Pancreas (tissue), 10 donors: ENCODE results near the gene TRIM42. TPM values are rescaled to one million over a fixed set of nuclear protein-coding genes. Genes with fewer than 3 reads are reported as not detected.

ENCODE experiments used
- ATAC-seq, 4 donors: fragments of 200-7000 bp; cut with Tn5 transposase; one replicate each; pipeline versions ENCODE4 v1.8.0 to v1.9.1; 2020; ENCODE audit warnings: mild to moderate bottlenecking in 4 of 4, moderate library complexity in 4 of 4
- DNase-seq, 6 donors: peaks; one replicate each; pipeline ENCODE4 v3.0.0-alpha.2; 2020
- FAIRE-seq: peaks from 2 replicates; lab custom pipeline; 2012; peaks lifted over from hg19 to GRCh38; lab: Jason Lieb, UNC
- H3K27ac ChIP-seq, 4 donors: fragments of 200-600 bp; sonication (generic); 1 replicate in 3 of 4; 2 replicates in 1 of 4; pipeline versions ENCODE4 v1.5.0 to v1.8.0; 2020
- H3K27me3 ChIP-seq, 4 donors: fragments of 200-600 bp; one replicate each; pipeline ENCODE4 v1.8.0; 2021
- H3K36me3 ChIP-seq, 3 donors: fragments of 200-600 bp; sonication (generic) in 1 of 3; one replicate each; pipeline versions ENCODE4 v1.5.0 to v1.8.0; 2020 to 2021
- H3K4me1 ChIP-seq, 3 donors: fragments of 200-600 bp; one replicate each; pipeline ENCODE4 v1.8.0; 2021
- H3K4me3 ChIP-seq, 4 donors: fragments of 200-600 bp; sonication (generic) in 2 of 4; one replicate each; pipeline versions ENCODE4 v1.5.0 to v1.8.0; 2020 to 2021
- H3K9me3 ChIP-seq, 4 donors: fragments of 200-600 bp; one replicate each; pipeline ENCODE4 v1.8.0; 2021
- CTCF ChIP-seq, 4 donors: fragments of 200-600 bp; sonication (generic) in 3 of 4; IDR thresholded peaks; one replicate each; pipeline versions ENCODE4 v1.5.0 to v1.8.0; 2021; ENCODE audit warnings: antibody characterized with exemption in 4 of 4
- WGBS, 2 donors: extraction: QIAGEN DNeasy Blood & Tissue Kit; methylation state at CpG; one replicate each; pipeline ENCODE4 v1.1.7; 2013; 5-methylcytosine and 5-hydroxymethylcytosine counted together
- intact Hi-C, 3 donors: fragments of 100-400 bp; cut with DNase I; formaldehyde crosslinking; loops; one replicate each; pipeline versions ENCODE4 v1.11.1 to v1.14.2; 2022
- polyA plus RNA-seq, 2 donors: library from polyadenylated mRNA; stranded (reverse); fragments of 200-250 nt; gene quantifications; one replicate each; pipeline ENCODE4 v1.2.3, GENCODE V29; 2013
- total RNA-seq, 6 donors: library from RNA; stranded (reverse); fragmentation: NEBNext Ultra II Directional in 4 of 6; extraction: Animal tissue kit (Norgen Biotek cat#: 25700) in 4 of 6; gene quantifications; one replicate each; pipeline versions ENCODE4 v1.2.1 to v1.2.4, GENCODE V29; 2021 to 2023
- donor health status: healthy with polysubstance abuse.
- donor health status: DM: no; HTN: no; CAD: no; lungs with moderate emphysema.
- donor health status: DM: no; HTN: no; CAD: no.
- donor health status: control.
- donor health status: control.
- donor health status: Bipolar disorder and iron deficiency.
- donor health status: DM: yes; HTN: yes; CAD: no.
- donor health status: DM: no; HTN: no; CAD: no.
- donor health status: DM: no; HTN: no; CAD: no.
- donor health status: DM: yes; HTN: yes; CAD: no.

TRIM42 gene
- total and polyA plus RNA-seq, 8 donors, result not detected

GRCh38 chr3:140724856-140725812, 47.3 kb downstream of the TRIM42 start:
- intact Hi-C loops, result no loop called here
- FAIRE-seq, result no peak
- Histone ChIP-seq H3K27ac (no peak overlapping the region), H3K4me1 (no peaks in the 10 kb centered on the region), H3K27me3 (no peaks in the 10 kb centered on the region), H3K36me3 (no peaks in the 10 kb centered on the region), H3K9me3 (no peaks in the 10 kb centered on the region), H3K4me3 (no peak overlapping the region)
- DNase-seq, result no peak
- no peak for TF ChIP-seq CTCF (IDR thresholded peaks at IDR 0.05)
- ATAC-seq, result peak in 1 of 4 donors; percentile 36
- WGBS, 2 donors, result 78 to 82% methylated on average over 4 of the region's 4 CpGs

GRCh38 chr3:140726066-140726465, 48.2 kb downstream of the TRIM42 start:
- ATAC-seq, result no peak
- intact Hi-C loops, result no loop called here
- TF ChIP-seq CTCF (IDR thresholded peaks at IDR 0.05), result no peak
- H3K27ac ChIP-seq, result no peak overlapping the region
- no peaks in the 10 kb centered on the region for H3K9me3 ChIP-seq
- DNase-seq, result no peak
- H3K4me1 ChIP-seq, result no peaks in the 10 kb centered on the region
- H3K36me3 ChIP-seq, result no peaks in the 10 kb centered on the region
- no peak overlapping the region for H3K4me3 ChIP-seq
- no peaks in the 10 kb centered on the region for H3K27me3 ChIP-seq
- WGBS, 2 donors, result 77 to 78% methylated on average over 1 of the region's 1 CpG
- FAIRE-seq, result no peak

GRCh38 chr3:140727886-140728285, 50.0 kb downstream of the TRIM42 start:
- no peaks in the 10 kb centered on the region for H3K9me3 ChIP-seq
- DNase-seq, result no peak
- no peaks in the 10 kb centered on the region for H3K36me3 ChIP-seq
- TF ChIP-seq CTCF (IDR thresholded peaks at IDR 0.05), result no peak
- WGBS, 2 donors, result 81% methylated on average over 4 of the region's 4 CpGs
- no peaks in the 10 kb centered on the region for H3K27me3 ChIP-seq
- H3K4me1 ChIP-seq, result no peaks in the 10 kb centered on the region
- no peak overlapping the region for H3K27ac ChIP-seq
- H3K4me3 ChIP-seq, result no peak overlapping the region
- no peak for FAIRE-seq
- intact Hi-C loops, result no loop called here
- no peak for ATAC-seq

- Histone ChIP-seq H3K36me3 (no peaks in the 10 kb centered on the region), H3K4me1 (no peaks in the 10 kb centered on the region), H3K27ac (no peak overlapping the region), H3K9me3 (no peaks in the 10 kb centered on the region), H3K4me3 (no peak overlapping the region), H3K27me3 (no peaks in the 10 kb centered on the region)
- no peak for ATAC-seq
- no peak for FAIRE-seq
- TF ChIP-seq CTCF (IDR thresholded peaks at IDR 0.05), result no peak
- intact Hi-C loops, result no loop called here
- WGBS, 2 donors, result 82 to 90% methylated on average over 6 of the region's 6 CpGs
- DNase-seq, result no peak
Measured at GRCh38 chr3:140731440-140732119, 53.7 kb downstream of the TRIM42 start.
